ENCODE measurements around the gene EME1. TPM values are rescaled to one million over a fixed set of nuclear protein-coding genes. Genes with fewer than 3 reads are reported as not detected.

Gene EME1
- total RNA-seq, 1 donor from 2014 or later = 2.7 TPM

GRCh38 chr17:50422738-50423137, 49.7 kb downstream of the EME1 start:
- no peak for DNase-seq (ENCODE audit: low read depth)
- no peaks in the 10 kb centered on the region for H3K36me3 ChIP-seq (ENCODE audit: control insufficient read depth, insufficient read depth, low read length)
- TF ChIP-seq CTCF (IDR thresholded peaks at IDR 0.05; ENCODE audit: insufficient read depth, low read length, poor library complexity, severe bottlenecking) = no peak
- no peaks in the 10 kb centered on the region for H3K27me3 ChIP-seq (ENCODE audit: control insufficient read depth, insufficient read depth, low read length)
- H3K4me3 ChIP-seq (ENCODE audit: low read depth, low read length) = no peak overlapping the region

- no peak for TF ChIP-seq CTCF (IDR thresholded peaks at IDR 0.05; ENCODE audit: insufficient read depth, low read length, poor library complexity, severe bottlenecking)
- DNase-seq (ENCODE audit: low read depth) = peak; percentile 53
- Histone ChIP-seq H3K36me3 (ENCODE audit: control insufficient read depth, insufficient read depth, low read length) (no peaks in the 10 kb centered on the region), H3K4me3 (ENCODE audit: low read depth, low read length) (no peak overlapping the region), H3K27me3 (ENCODE audit: control insufficient read depth, insufficient read depth, low read length) (no peaks in the 10 kb centered on the region)
Observed at GRCh38 chr17:50423553-50424159, 50.6 kb downstream of the EME1 start.

DNA sequence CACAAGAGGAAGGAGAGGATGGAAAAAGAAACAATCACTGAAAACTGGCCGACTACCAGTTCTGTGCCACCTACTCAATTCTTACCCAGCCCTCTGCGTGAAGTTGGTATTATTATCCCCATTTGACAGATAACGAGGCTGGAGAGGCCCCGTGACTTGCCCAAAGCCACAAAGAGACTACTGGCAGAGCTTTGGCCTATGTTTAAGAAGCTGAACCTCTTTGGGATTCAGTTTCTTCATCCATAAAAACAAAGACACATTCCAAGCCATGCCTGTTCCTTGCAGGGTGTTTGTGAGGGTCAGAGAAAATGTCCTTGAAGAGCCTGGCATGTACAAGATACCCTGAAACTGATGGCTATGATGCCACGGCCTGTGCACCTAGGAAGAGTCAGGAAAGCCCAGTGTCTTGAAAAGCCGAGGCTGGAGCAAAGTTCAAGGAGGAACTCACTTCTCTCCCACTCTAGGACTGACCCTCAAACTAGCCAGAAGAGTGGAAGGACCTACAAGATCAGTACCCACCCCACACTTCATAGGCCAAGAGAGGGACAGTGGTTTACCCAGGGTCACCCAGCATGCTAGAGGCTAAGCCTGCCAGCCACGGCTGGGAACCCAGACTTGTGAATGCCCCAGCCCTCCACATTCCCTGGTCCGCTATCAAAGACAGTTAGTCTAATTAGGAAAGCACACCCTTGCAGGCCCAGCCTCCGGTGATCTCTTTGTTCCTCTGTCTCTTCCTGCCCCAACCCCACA, 51.4 kb downstream of the EME1 start:
- DNase-seq (ENCODE audit: low read depth) = no peak
- H3K27me3 ChIP-seq (ENCODE audit: control insufficient read depth, insufficient read depth, low read length) = no peaks in the 10 kb centered on the region
- no peak overlapping the region for H3K4me3 ChIP-seq (ENCODE audit: low read depth, low read length)
- H3K36me3 ChIP-seq (ENCODE audit: control insufficient read depth, insufficient read depth, low read length) = no peaks in the 10 kb centered on the region
- no peak for TF ChIP-seq CTCF (IDR thresholded peaks at IDR 0.05; ENCODE audit: insufficient read depth, low read length, poor library complexity, severe bottlenecking)

DNA sequence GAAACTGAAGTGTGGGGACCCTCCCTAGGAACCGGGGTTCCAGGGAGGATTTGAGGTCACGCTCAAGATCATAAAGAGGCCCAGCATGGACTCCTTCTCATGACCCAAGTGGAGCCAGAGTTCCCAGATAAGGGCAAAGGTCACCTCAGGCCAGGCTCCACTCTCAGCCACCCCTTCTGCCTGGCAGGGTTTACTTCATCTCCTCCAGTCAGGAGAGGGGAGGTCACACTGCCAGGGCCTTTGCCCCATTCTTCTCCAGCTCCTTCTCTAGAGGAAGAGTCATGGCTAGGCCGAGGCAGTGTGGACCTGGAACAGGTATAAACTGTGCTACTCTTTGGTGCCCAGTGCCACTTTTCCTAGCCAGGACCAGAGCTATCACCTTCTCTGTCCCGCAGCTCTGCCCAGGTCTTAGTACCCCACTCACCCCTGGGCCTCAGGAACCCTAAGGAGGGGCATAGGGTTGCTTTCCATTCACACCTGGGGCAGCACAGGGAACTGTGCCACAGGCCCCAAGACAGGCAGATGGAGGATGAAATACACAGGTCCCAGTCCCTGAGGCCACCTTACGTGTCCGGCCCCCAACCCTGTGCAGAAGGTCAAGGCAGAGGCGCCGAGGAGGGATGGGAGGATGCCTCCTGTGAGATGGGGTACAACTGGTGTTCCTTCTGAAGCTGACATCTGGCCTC, 52.1 kb downstream of the EME1 start:
- Histone ChIP-seq H3K36me3 (ENCODE audit: control insufficient read depth, insufficient read depth, low read length) (no peaks in the 10 kb centered on the region), H3K4me3 (ENCODE audit: low read depth, low read length) (peak overlapping the region; percentile 48), H3K27me3 (ENCODE audit: control insufficient read depth, insufficient read depth, low read length) (no peaks in the 10 kb centered on the region)
- TF ChIP-seq CTCF (IDR thresholded peaks at IDR 0.05; ENCODE audit: insufficient read depth, low read length, poor library complexity, severe bottlenecking) = no peak
- DNase-seq (ENCODE audit: low read depth) = no peak

GRCh38 chr17:50425682-50426471, 52.8 kb downstream of the EME1 start, which contains the start of gene ACSF2:
TSS of gene ACSF2 (plus strand) at chr17:50426218. CDS start at chr17:50426262, 44 bp downstream.
- H3K27me3 ChIP-seq (ENCODE audit: control insufficient read depth, insufficient read depth, low read length) = no peaks in the 10 kb centered on the region
- peak within 1 kb of the TSS; percentile 48 for H3K4me3 ChIP-seq (ENCODE audit: low read depth, low read length)
- H3K36me3 ChIP-seq (ENCODE audit: control insufficient read depth, insufficient read depth, low read length) = no peaks in the 10 kb centered on the region
- DNase-seq (ENCODE audit: low read depth) = no peak
- TF ChIP-seq CTCF (IDR thresholded peaks at IDR 0.05; ENCODE audit: insufficient read depth, low read length, poor library complexity, severe bottlenecking) = no peak
